Pancreas (tissue), 10 donors: Measurements from ENCODE around the gene SLC7A7. TPM values are rescaled to one million over a fixed set of nuclear protein-coding genes. Genes with fewer than 3 reads are reported as not detected.
"Not testable (repeated sequence)": the region's sequence is repeated elsewhere in the genome, so short reads cannot be mapped to it uniquely, and the experiment has no call there.

Source experiments
- ATAC-seq, 4 donors: fragments of 200-7000 bp; cut with Tn5 transposase; one replicate each; pipeline versions ENCODE4 v1.8.0 to v1.9.1; 2020; ENCODE audit warnings: mild to moderate bottlenecking in 4 of 4, moderate library complexity in 4 of 4
- DNase-seq, 6 donors: peaks; one replicate each; pipeline ENCODE4 v3.0.0-alpha.2; 2020
- FAIRE-seq: peaks from 2 replicates; lab custom pipeline; 2012; peaks lifted over from hg19 to GRCh38; lab: Jason Lieb, UNC
- H3K27ac ChIP-seq, 4 donors: fragments of 200-600 bp; sonication (generic); 1 replicate in 3 of 4; 2 replicates in 1 of 4; pipeline versions ENCODE4 v1.5.0 to v1.8.0; 2020
- H3K27me3 ChIP-seq, 4 donors: fragments of 200-600 bp; one replicate each; pipeline ENCODE4 v1.8.0; 2021
- H3K36me3 ChIP-seq, 3 donors: fragments of 200-600 bp; sonication (generic) in 1 of 3; one replicate each; pipeline versions ENCODE4 v1.5.0 to v1.8.0; 2020 to 2021
- H3K4me1 ChIP-seq, 3 donors: fragments of 200-600 bp; one replicate each; pipeline ENCODE4 v1.8.0; 2021
- H3K4me3 ChIP-seq, 4 donors: fragments of 200-600 bp; sonication (generic) in 2 of 4; one replicate each; pipeline versions ENCODE4 v1.5.0 to v1.8.0; 2020 to 2021
- H3K9me3 ChIP-seq, 4 donors: fragments of 200-600 bp; one replicate each; pipeline ENCODE4 v1.8.0; 2021
- WGBS, 2 donors: extraction: QIAGEN DNeasy Blood & Tissue Kit; methylation state at CpG; one replicate each; pipeline ENCODE4 v1.1.7; 2013; 5-methylcytosine and 5-hydroxymethylcytosine counted together
- intact Hi-C, 3 donors: fragments of 100-400 bp; cut with DNase I; formaldehyde crosslinking; loops; one replicate each; pipeline versions ENCODE4 v1.11.1 to v1.14.2; 2022
- polyA plus RNA-seq, 2 donors: library from polyadenylated mRNA; stranded (reverse); fragments of 200-250 nt; gene quantifications; one replicate each; pipeline ENCODE4 v1.2.3, GENCODE V29; 2013
- total RNA-seq, 6 donors: library from RNA; stranded (reverse); fragmentation: NEBNext Ultra II Directional in 4 of 6; extraction: Animal tissue kit (Norgen Biotek cat#: 25700) in 4 of 6; gene quantifications; one replicate each; pipeline versions ENCODE4 v1.2.1 to v1.2.4, GENCODE V29; 2021 to 2023
- TF ChIP-seq, protein P1 (sequence below), 4 donors: fragments of 200-600 bp; sonication (generic) in 3 of 4; IDR thresholded peaks; one replicate each; pipeline versions ENCODE4 v1.5.0 to v1.8.0; 2021; ENCODE audit warnings: antibody characterized with exemption in 4 of 4
- donor health status: healthy with polysubstance abuse.
- donor health status: DM: no; HTN: no; CAD: no; lungs with moderate emphysema.
- donor health status: DM: no; HTN: no; CAD: no.
- donor health status: control.
- donor health status: control.
- donor health status: Bipolar disorder and iron deficiency.
- donor health status: DM: yes; HTN: yes; CAD: no.
- donor health status: DM: no; HTN: no; CAD: no.
- donor health status: DM: no; HTN: no; CAD: no.
- donor health status: DM: yes; HTN: yes; CAD: no.

The SLC7A7 gene
- total and polyA plus RNA-seq, 8 donors = 2.9 to 13.1 (median 5.7) TPM

DNA sequence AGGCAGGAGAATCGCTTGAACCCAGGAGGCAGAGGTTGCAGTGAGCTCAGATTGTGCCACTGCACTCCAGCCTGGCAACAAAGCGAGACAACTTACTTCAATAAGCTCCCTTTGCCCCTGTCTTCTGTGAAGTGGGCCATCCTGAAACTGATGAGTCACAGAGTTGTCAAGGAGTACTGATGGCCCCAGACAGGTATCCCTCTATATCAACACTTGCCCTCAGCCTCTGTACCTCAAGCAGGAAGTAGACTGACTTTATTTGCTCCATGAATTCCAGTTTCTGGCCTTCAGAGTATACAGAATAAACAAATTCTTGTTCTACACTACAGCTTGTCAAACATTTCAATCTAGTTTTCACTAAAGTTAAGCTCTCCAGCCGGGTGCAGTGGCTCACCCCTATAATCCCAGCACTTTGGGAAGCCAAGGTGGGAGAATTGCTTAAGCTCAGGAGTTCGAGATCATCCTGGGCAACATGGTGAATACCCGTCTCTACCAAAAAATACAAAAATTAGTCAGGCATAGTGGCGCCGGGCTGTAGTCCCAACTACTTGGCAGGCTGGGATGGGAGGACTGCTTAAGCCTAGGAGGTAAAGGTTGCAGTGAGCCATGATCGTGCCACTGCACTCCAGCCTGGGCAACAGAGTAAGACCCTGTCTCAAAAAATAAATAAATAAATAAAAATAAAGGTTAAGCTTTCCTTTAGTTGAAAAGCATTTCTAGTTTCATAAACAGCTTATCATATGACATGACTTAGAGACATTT is 39.9 kb upstream of the SLC7A7 start:
- Histone ChIP-seq H3K27ac (no peak overlapping the region), H3K36me3 (no peaks in the 10 kb centered on the region), H3K4me3 (no peak overlapping the region), H3K27me3 (no peaks in the 10 kb centered on the region), H3K9me3 (no peaks in the 10 kb centered on the region), H3K4me1 (peaks cover 12 to 14% (median 14%) of the 10 kb centered on the region in 3 donors)
- FAIRE-seq (no peak), ATAC-seq (no peak), DNase-seq (no peak)
- 80 to 90% methylated on average over 8 of the region's 8 CpGs for WGBS, 2 donors
- TF ChIP-seq, protein P1, sequence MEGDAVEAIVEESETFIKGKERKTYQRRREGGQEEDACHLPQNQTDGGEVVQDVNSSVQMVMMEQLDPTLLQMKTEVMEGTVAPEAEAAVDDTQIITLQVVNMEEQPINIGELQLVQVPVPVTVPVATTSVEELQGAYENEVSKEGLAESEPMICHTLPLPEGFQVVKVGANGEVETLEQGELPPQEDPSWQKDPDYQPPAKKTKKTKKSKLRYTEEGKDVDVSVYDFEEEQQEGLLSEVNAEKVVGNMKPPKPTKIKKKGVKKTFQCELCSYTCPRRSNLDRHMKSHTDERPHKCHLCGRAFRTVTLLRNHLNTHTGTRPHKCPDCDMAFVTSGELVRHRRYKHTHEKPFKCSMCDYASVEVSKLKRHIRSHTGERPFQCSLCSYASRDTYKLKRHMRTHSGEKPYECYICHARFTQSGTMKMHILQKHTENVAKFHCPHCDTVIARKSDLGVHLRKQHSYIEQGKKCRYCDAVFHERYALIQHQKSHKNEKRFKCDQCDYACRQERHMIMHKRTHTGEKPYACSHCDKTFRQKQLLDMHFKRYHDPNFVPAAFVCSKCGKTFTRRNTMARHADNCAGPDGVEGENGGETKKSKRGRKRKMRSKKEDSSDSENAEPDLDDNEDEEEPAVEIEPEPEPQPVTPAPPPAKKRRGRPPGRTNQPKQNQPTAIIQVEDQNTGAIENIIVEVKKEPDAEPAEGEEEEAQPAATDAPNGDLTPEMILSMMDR (IDR thresholded peaks at IDR 0.05) = no peak
- intact Hi-C loops = loop anchor here in 2 of 3 donors (5.0 to 10.0 kb wide), 3 partner anchors 33 to 300 kb away; no protein-coding TSS in a partner anchor

DNA sequence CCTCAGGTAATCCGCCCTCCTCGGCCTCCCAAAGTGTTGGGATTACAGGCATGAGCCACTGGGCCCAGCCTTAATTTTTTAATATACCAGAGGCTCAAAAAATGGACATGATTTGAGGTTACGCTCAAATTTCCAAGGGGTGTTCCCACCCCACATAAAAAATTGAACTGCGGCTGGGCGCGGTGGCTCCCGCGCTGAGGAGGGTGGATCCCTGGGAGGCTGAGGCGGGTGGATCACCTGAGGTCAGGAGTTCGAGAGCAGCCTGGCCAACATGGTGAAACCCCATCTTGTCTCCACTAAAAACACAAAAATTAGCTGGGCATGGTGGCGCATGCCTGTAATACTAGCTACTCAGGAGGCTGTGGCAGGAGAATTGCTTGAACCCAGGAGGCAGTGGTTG is 39.1 kb upstream of the SLC7A7 start:
- not testable (repeated sequence) for DNase-seq

DNA sequence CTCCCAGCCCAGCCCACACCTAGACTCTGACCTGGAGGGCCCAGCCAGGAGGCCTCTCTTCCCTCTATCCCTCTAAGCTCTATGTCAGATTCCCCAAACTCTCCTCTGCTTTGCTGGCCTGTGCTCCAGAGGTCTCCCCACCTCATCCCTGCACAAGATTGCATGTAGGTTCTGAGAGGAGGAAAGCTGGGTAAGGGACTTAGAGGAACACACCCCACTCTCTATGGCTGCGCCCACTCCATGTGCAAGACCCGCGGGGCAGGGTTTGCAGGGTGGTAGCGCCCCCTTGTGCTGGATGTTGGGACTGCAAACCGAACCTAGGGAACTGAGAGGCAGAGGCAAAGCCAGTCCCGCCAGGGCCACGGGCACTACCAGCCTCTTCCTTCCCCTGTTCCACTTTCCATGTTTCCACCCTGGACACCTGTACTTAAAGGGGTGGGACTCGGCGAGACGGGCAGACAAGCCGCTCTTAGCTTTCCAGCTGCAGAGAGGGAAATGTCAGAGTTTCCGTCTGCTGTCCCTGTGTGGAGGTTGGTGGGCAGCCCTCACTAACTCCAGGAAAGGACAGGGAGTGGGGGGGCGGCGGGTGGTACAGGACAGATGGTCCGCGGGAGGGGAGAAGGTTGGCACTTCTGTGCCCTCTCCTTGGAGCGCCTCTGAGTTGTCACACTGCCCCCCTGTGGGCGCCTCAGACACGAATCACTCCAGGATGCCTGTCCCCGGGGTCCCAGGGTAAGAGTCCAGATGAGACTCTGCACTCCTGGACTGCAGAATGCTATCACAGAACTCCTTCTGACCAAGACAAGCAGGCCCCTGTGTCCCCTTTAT is 37.9 kb upstream of the SLC7A7 start:
- Histone ChIP-seq H3K36me3 (no peaks in the 10 kb centered on the region), H3K27ac (peak overlapping the region; percentile 53 to 85 (median 69)), H3K9me3 (no peaks in the 10 kb centered on the region), H3K4me1 (peaks cover 12 to 14% (median 14%) of the 10 kb centered on the region in 3 donors), H3K27me3 (no peaks in the 10 kb centered on the region), H3K4me3 (peak overlapping the region in 3 of 4 donors; percentile 9 to 50 (median 37))
- FAIRE-seq = no peak
- ATAC-seq = peak; percentile 74 to 90 (median 86)
- TF ChIP-seq, protein P1 (IDR thresholded peaks at IDR 0.05) = peak; percentile 90 to 96 (median 91)
- 1% methylated on average over 19 to 20 of the region's 20 CpGs for WGBS, 2 donors
- intact Hi-C loops = loop anchor here in 2 of 3 donors (10.0 kb wide), 2 partner anchors 198 to 298 kb away; no protein-coding TSS in a partner anchor
- peak; percentile 79 to 99 (median 92) for DNase-seq

More for the DNA sequence above, 39.1 kb upstream of the SLC7A7 start:
- peaks cover 12 to 14% (median 14%) of the 10 kb centered on the region in 3 donors for H3K4me1 ChIP-seq
- not testable (repeated sequence) for H3K27ac ChIP-seq, FAIRE-seq, H3K27me3 ChIP-seq, H3K36me3 ChIP-seq, H3K9me3 ChIP-seq, ATAC-seq, H3K4me3 ChIP-seq
- WGBS, 2 donors = 94 to 96% methylated on average over 11 of the region's 11 CpGs
- intact Hi-C loops = loop anchor here in 2 of 3 donors (10.0 kb wide), 2 partner anchors 199 to 299 kb away; no protein-coding TSS in a partner anchor

DNA sequence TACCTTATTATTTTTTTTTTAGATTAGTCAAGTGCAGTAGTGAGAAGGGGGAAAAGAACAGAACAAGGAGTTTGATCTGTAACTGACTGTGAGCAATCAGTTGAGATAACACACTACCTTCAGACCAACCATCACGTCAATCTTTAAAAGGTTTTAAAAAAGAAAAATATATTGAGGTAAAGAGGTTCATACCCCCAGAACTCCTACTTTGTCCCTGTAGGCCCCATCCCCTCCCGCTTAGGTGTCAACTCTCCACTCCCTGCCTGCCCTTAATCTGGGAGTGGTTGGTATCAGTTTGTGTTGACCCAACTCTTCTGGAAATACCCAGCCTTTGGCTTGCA is 37.3 kb upstream of the SLC7A7 start:
- intact Hi-C loops = loop anchor here in 2 of 3 donors (10.0 kb wide), 2 partner anchors 198 to 298 kb away; no protein-coding TSS in a partner anchor
- DNase-seq = peak in 1 of 6 donors; percentile 75
- ATAC-seq = no peak
- TF ChIP-seq, protein P1 (IDR thresholded peaks at IDR 0.05) = no peak
- no peaks in the 10 kb centered on the region for H3K9me3 ChIP-seq
- H3K4me1 ChIP-seq = peaks cover 12 to 16% (median 14%) of the 10 kb centered on the region in 3 donors
- H3K27me3 ChIP-seq = no peaks in the 10 kb centered on the region
- H3K36me3 ChIP-seq = no peaks in the 10 kb centered on the region
- H3K4me3 ChIP-seq = no peak overlapping the region
- 36 to 42% methylated on average over 2 of the region's 2 CpGs for WGBS, 2 donors
- FAIRE-seq = no peak
- H3K27ac ChIP-seq = peak overlapping the region in 3 of 4 donors; percentile 53 to 85 (median 85)

DNA sequence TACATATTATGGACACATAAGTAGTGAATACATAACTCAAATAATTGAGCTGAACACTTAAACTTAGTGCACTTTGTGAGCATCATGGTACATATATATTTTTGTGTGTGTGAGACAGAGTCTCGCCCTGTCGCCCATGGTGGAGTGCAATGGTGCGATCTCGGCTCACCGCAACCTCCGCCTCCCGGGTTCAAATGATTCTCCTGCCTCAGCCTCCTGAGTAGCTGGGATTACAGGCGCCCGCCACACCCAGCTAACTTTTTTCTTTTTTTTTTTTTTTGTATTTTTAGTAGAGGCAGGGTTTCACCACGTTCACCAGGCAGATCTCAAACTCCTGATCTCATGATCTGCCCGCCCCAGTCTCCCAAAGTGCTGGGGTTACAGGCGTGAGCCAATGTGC is 36.9 kb upstream of the SLC7A7 start:
- 75 to 81% methylated on average over 10 of the region's 12 CpGs for WGBS, 2 donors
- not testable (repeated sequence) for H3K27me3 ChIP-seq, ATAC-seq, H3K9me3 ChIP-seq, H3K4me3 ChIP-seq, DNase-seq, H3K36me3 ChIP-seq, FAIRE-seq
- intact Hi-C loops = loop anchor here in 2 of 3 donors (10.0 kb wide), 2 partner anchors 197 to 297 kb away; no protein-coding TSS in a partner anchor
- peaks cover 12 to 16% (median 14%) of the 10 kb centered on the region in 3 donors for H3K4me1 ChIP-seq
- peak overlapping the region in 2 of 4 donors; percentile 85 for H3K27ac ChIP-seq
